ENCODE data around the gene TRAF1. TPM values are rescaled to one million over a fixed set of nuclear protein-coding genes. Genes with fewer than 3 reads are reported as not detected.

The TRAF1 gene
- total RNA-seq, 1 experiment from 2014 or later: 1.4 TPM

- Histone ChIP-seq H3K79me1 (ENCODE audit: insufficient read depth, low read depth, low read length, poor library complexity, severe bottlenecking) (no peaks in the 10 kb centered on the region), H3T11ph (ENCODE audit: low read length) (no peak overlapping the region), H3K4me2 (ENCODE audit: insufficient read depth, insufficient read length, low read length) (no peak overlapping the region), H4K20me1 (ENCODE audit: control insufficient read depth, insufficient read depth, insufficient read length) (peaks cover 3% of the 10 kb centered on the region), H3K23ac (ENCODE audit: insufficient read length, low read depth, low read length) (no peak overlapping the region), H3K18ac (ENCODE audit: insufficient read length, low read depth, low read length) (no peak overlapping the region), H2BK15ac (ENCODE audit: low read depth, low read length) (no peak overlapping the region), H3K9me3 (ENCODE audit: control insufficient read depth, low read depth, low read length) (no peaks in the 10 kb centered on the region), H2AK5ac (ENCODE audit: insufficient read length, low read length) (no peak overlapping the region), H2BK120ac (ENCODE audit: low read depth, low read length, poor library complexity, severe bottlenecking) (no peak overlapping the region), H2BK12ac (ENCODE audit: insufficient read length, low read depth, low read length) (no peak overlapping the region), H4K5ac (ENCODE audit: insufficient read length, low read depth, low read length) (no peak overlapping the region), H3K4ac (ENCODE audit: low read depth, low read length) (no peak overlapping the region), H3K56ac (ENCODE audit: insufficient read length, low read depth, low read length) (no peak overlapping the region), H4K91ac (ENCODE audit: insufficient read length, low read depth, low read length) (no peak overlapping the region), H2BK5ac (ENCODE audit: insufficient read length, low read length) (no peak overlapping the region), H3K23me2 (ENCODE audit: insufficient read length, low read depth, low read length, poor library complexity, severe bottlenecking) (no peaks in the 10 kb centered on the region), H3K27me3 (ENCODE audit: insufficient read depth, low read length) (no peaks in the 10 kb centered on the region), H3K14ac (ENCODE audit: insufficient read depth, low read length) (no peak overlapping the region), H3K79me2 (ENCODE audit: insufficient read depth, low read length) (no peaks in the 10 kb centered on the region), H2AFZ (ENCODE audit: low read length) (no peak overlapping the region), H4K8ac (replicated peaks; ENCODE audit: insufficient read length, low read depth, low read length) (no peak overlapping the region), H3K9ac (ENCODE audit: extremely low read depth, insufficient read length, low read length) (no peak overlapping the region), H2BK20ac (ENCODE audit: low read depth, low read length, poor library complexity, severe bottlenecking) (no peak overlapping the region), H3K27ac (ENCODE audit: insufficient read length, low read depth, low read length) (no peak overlapping the region), H3K4me1 (ENCODE audit: insufficient read depth, low read length) (no peaks in the 10 kb centered on the region)
- no CpG with 5 or more reads among the region's 3 CpGs for WGBS (ENCODE audit: extremely low coverage, insufficient read length, low lambda C conversion rate)
- Mint-ChIP-seq H3K27ac (no peak overlapping the region), H3K4me1 (peaks cover 15 to 18% of the 10 kb centered on the region in 2 experiments), H3K4me3 (no peak overlapping the region), H3K9me3 (no peaks in the 10 kb centered on the region), H3K36me3 (ENCODE audit: insufficient read depth in 1 of 3, low read depth in 3 of 3) (no peaks in the 10 kb centered on the region), H3K27me3 (ENCODE audit: low read depth) (peaks cover 2% of the 10 kb centered on the region)
- DNase-seq: no peak
- TF ChIP-seq CTCF (conservative IDR thresholded peaks at IDR 0.05): no peak
Measured at GRCh38 chr9:120883608-120883996, 43.0 kb downstream of the TRAF1 start.
